NCI-H69 (cell line): ENCODE measurements around the gene SLC38A5.
A peak's percentile ranks its signal among the peaks of the same experiment; 100 is the strongest.

Source experiments
- DNase-seq: peaks from one replicate; lab custom pipeline; 2025; lab: John Stamatoyannopoulos, UW

SLC38A5 gene

GRCh38 chrX:48491809-48492208 is 21.7 kb upstream of the SLC38A5 start:
- no peak for DNase-seq

DNA sequence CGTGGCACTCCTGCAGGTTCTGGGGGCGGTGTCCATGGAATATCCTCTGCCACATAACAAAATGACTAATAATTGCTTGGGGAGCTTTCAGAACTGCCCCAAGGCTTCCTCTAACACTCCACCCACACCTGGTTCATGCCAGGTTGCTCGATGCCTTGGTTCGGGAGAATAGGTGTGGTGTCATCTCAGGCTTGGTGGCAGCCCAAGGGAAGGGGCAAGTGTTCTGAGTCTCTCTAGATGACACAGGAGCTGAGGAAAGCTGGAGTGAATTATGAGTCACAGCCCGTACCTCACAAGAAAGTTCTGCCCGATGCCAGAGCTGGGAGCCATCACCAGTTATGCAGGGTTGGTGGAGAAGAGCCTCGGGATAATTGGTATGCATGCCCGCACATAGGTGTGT is 20.6 kb upstream of the SLC38A5 start:
- no peak for DNase-seq

- no peak for DNase-seq
These were observed 19.8 kb upstream of the SLC38A5 start for GRCh38 chrX:48489892-48490291.

GRCh38 chrX:48489296-48489695 is 19.2 kb upstream of the SLC38A5 start:
- no peak for DNase-seq

GRCh38 chrX:48488034-48488433 is 18.0 kb upstream of the SLC38A5 start:
- no peak for DNase-seq

GRCh38 chrX:48487362-48487798 is 17.3 kb upstream of the SLC38A5 start:
- DNase-seq = no peak

DNA sequence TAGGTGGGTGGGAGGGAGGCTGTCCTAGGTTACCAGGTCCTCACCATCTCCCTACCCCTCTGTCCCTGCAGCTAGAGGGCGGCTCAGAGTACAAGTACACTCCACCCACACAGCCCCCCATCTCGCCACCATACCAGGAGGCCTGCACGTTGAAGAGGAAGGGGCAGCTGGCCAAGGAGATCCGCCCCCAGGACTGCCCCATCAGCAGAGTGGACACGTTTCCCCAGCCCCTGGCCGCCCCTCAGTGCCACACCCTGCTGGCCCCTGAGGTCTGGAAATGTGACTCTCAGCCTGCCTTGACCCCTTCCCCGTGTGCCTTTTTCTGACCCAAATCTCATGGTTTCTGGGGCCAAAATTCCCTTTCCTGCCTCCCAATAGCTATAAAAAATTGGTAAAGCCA is 12.5 kb upstream of the SLC38A5 start:
- no peak for DNase-seq

DNA sequence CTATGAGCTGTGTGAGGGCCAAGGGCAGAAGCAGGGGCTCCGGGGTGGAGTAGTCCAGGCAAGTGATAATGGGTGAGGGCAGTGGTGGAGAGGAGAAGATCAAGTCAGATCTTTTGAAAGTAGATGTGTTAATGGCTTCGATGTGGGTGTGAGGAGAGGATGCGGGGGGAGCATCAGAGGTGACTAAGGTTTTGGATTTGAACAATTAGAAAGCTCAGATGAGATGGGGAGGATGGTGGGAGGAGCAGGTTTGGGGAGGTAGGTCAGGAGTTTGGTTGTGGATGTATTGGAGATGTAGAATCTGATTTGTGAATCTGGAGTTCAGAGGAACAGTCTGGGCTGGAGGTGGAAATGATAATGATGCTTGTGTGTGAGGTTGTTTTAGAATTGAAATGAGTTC is 10.5 kb upstream of the SLC38A5 start:
- DNase-seq = no peak

GRCh38 chrX:48480142-48480541 is 10.1 kb upstream of the SLC38A5 start:
- no peak for DNase-seq

DNA sequence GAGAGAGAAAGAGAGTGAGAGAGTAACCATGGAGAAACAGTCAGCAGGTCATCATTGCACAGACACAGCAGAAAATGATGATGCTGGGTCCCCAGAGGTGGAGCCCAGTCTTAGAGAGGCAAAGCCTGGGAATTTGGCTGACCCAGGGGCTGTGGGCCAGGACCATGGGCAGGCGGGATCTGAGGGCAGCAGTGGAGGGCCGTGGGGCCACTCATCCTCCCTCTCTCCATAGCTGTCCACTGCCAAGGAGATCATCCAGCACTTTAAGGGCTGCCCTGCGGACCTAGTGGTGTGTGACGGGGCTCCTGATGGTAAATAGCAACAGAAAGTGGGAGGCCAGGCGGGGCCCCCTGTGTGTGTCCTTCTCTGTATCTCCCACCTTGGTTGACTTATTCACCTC is 8.7 kb upstream of the SLC38A5 start:
- DNase-seq = no peak

GRCh38 chrX:48477960-48478755 is 8.1 kb upstream of the SLC38A5 start:
- DNase-seq = no peak

GRCh38 chrX:48476919-48477318 is 6.9 kb upstream of the SLC38A5 start:
- no peak for DNase-seq

GRCh38 chrX:48475774-48476577 is 5.9 kb upstream of the SLC38A5 start, which contains the start of gene FTSJ1:
Gene FTSJ1, plus strand, starts transcription at chrX:48476199. Its CDS starts 1,849 bp downstream, at chrX:48478048.
- peak; percentile 87 for DNase-seq

- peak; percentile 37 for DNase-seq
These were observed 5.2 kb upstream of the SLC38A5 start for GRCh38 chrX:48475296-48475695.

DNA sequence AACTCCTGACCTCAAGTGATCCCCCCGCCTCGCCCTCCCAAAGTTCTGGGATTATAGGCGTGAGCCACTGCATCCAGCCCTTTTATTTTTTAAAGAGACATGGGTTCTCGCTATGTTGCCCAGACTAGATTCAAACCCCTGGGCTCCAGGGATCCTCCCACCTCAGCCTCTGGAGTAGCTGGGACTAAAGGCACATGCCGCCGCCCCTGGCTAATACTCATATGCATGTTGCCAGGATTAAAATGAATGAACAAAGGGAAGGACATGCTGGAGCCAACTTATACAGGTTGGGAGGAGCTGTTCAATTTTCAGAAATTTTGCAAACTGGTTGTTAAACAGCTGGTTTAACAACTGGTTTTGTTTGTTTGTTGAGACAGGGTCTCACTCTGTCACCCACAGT is 4.5 kb upstream of the SLC38A5 start:
- peak; percentile 4 for DNase-seq

DNA sequence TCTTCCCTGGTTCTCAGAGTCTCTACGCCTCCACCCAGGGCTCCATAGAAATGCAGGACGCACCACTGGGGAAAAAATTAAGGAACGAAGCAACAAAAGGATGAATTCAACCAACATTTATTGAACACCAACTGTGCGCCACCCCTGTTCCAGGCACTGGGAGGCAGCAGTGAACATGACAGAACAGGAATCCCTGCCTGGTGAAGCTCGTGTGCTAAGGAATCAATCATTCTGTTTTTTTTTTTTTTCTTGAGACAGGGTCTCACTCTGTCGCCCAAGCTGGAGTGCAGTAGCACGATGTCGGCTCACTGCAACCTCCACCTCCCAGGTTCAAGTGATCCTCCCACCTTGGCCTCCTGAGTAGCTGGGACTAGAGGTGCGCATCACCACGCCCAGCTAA is 4.1 kb upstream of the SLC38A5 start:
- DNase-seq = peak; percentile 5

DNA sequence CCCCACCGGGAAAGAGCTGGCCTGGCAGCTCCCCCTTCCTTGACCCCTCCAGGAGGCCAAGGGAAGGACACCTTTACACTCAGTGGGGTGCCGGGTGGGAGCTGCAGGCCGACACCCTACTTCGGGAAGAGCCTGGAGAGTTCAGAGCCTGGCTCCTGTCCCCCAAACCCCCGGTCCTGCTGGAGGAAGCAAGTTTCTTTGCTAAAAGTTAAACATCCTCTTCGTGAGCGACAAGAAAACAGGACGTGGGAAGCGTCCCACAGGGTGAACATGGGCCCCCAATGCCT is 3.6 kb upstream of the SLC38A5 start:
- no peak for DNase-seq

- DNase-seq = peak; percentile 2
These were observed 3.0 kb upstream of the SLC38A5 start for GRCh38 chrX:48472851-48473703.

GRCh38 chrX:48472225-48472624 is 2.2 kb upstream of the SLC38A5 start:
- peak; percentile 50 for DNase-seq

DNA sequence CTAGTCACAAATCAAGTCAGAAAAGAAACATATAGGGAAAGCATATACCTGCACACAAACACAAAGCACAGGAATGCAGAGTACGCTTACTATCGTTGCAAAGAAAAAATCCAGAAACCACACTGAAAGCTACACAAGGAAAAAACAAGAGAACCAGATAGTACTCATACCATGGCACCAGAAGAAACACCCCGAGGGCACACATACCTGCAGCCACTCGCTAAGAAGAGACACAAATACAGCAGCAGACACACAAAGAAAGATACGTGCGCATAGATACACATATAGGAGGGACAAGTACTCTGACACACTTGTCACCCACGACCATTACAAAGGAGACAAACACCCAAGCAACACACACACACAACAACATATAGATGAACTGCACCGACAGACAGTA is 1.4 kb upstream of the SLC38A5 start:
- no peak for DNase-seq

- no peak for DNase-seq
These were observed 716 bp upstream of the SLC38A5 start for GRCh38 chrX:48470833-48471118.
